Measurements from ENCODE around the gene CHST11.
A peak's percentile ranks its signal among the peaks of the same experiment; 100 is the strongest.

The CHST11 gene

GRCh38 chr12:104687823-104688573, 231.2 kb downstream of the CHST11 start:
- no peaks in the 10 kb centered on the region for H3K79me2 ChIP-seq (ENCODE audit: control insufficient read depth, low read length)
- H3K4me2 ChIP-seq (ENCODE audit: low read length) = no peak overlapping the region
- no peaks in the 10 kb centered on the region for H3K27me3 ChIP-seq (ENCODE audit: control insufficient read depth, low read length)
- H3K36me3 ChIP-seq (ENCODE audit: control insufficient read depth, low read length) = no peaks in the 10 kb centered on the region
- no peaks in the 10 kb centered on the region for H3K9me3 ChIP-seq (ENCODE audit: control insufficient read depth, insufficient read depth, low read length)
- H3K27ac ChIP-seq (ENCODE audit: low read depth, low read length) = no peak overlapping the region
- no peak for TF ChIP-seq CTCF (IDR thresholded peaks at IDR 0.05; ENCODE audit: low read depth, low read length, poor library complexity, severe bottlenecking)
- TF ChIP-seq EZH2phosphoT487 (IDR thresholded peaks at IDR 0.05; ENCODE audit: borderline replicate concordance, low read length) = no peak
- H4K20me1 ChIP-seq (ENCODE audit: control insufficient read depth, insufficient read depth, low read depth, low read length) = no peaks in the 10 kb centered on the region; the same call in 1 of the 2 replicates
- H3F3A ChIP-seq (ENCODE audit: control insufficient read depth, insufficient read depth) = peaks cover 3% of the 10 kb centered on the region; the same call in 1 of the 2 replicates
- H3K4me1 ChIP-seq (ENCODE audit: control insufficient read depth, low read length) = peaks cover 30% of the 10 kb centered on the region
- H3K4me3 ChIP-seq (ENCODE audit: low read length) = no peak overlapping the region
- no peaks in the 10 kb centered on the region for H3K9me2 ChIP-seq (replicated peaks; ENCODE audit: control insufficient read depth, low read length)

- Histone ChIP-seq H4K20me1 (ENCODE audit: control insufficient read depth, insufficient read depth, low read depth, low read length) (no peaks in the 10 kb centered on the region; the same call in 1 of the 2 replicates), H3K27ac (ENCODE audit: low read depth, low read length) (no peak overlapping the region), H3K79me2 (ENCODE audit: control insufficient read depth, low read length) (no peaks in the 10 kb centered on the region), H3K27me3 (ENCODE audit: control insufficient read depth, low read length) (no peaks in the 10 kb centered on the region), H3K9me3 (ENCODE audit: control insufficient read depth, insufficient read depth, low read length) (no peaks in the 10 kb centered on the region), H3K4me1 (ENCODE audit: control insufficient read depth, low read length) (peaks cover 26% of the 10 kb centered on the region), H3K4me2 (ENCODE audit: low read length) (no peak overlapping the region), H3K4me3 (ENCODE audit: low read length) (no peak overlapping the region), H3K9me2 (replicated peaks; ENCODE audit: control insufficient read depth, low read length) (no peaks in the 10 kb centered on the region), H3F3A (ENCODE audit: control insufficient read depth, insufficient read depth) (peaks cover 3% of the 10 kb centered on the region; the same call in 1 of the 2 replicates), H3K36me3 (ENCODE audit: control insufficient read depth, low read length) (no peaks in the 10 kb centered on the region)
- TF ChIP-seq EZH2phosphoT487 (IDR thresholded peaks at IDR 0.05; ENCODE audit: borderline replicate concordance, low read length) (no peak), CTCF (IDR thresholded peaks at IDR 0.05; ENCODE audit: low read depth, low read length, poor library complexity, severe bottlenecking) (no peak)
These were observed 232.9 kb downstream of the CHST11 start for GRCh38 chr12:104689635-104690034.

- Histone ChIP-seq H3F3A (ENCODE audit: control insufficient read depth, insufficient read depth) (no peaks in the 10 kb centered on the region), H4K20me1 (ENCODE audit: control insufficient read depth, insufficient read depth, low read depth, low read length) (peaks cover 3% of the 10 kb centered on the region; the same call in 1 of the 2 replicates), H3K4me2 (ENCODE audit: low read length) (peak overlapping the region; percentile 60), H3K36me3 (ENCODE audit: control insufficient read depth, low read length) (no peaks in the 10 kb centered on the region), H3K79me2 (ENCODE audit: control insufficient read depth, low read length) (no peaks in the 10 kb centered on the region), H3K9me2 (replicated peaks; ENCODE audit: control insufficient read depth, low read length) (no peaks in the 10 kb centered on the region), H3K4me3 (ENCODE audit: low read length) (peak overlapping the region; percentile 39), H3K27ac (ENCODE audit: low read depth, low read length) (no peak overlapping the region), H3K27me3 (ENCODE audit: control insufficient read depth, low read length) (no peaks in the 10 kb centered on the region), H3K4me1 (ENCODE audit: control insufficient read depth, low read length) (peaks cover 39% of the 10 kb centered on the region), H3K9me3 (ENCODE audit: control insufficient read depth, insufficient read depth, low read length) (no peaks in the 10 kb centered on the region)
- TF ChIP-seq EZH2phosphoT487 (IDR thresholded peaks at IDR 0.05; ENCODE audit: borderline replicate concordance, low read length) (no peak), CTCF (IDR thresholded peaks at IDR 0.05; ENCODE audit: low read depth, low read length, poor library complexity, severe bottlenecking) (no peak)
These were observed 235.2 kb downstream of the CHST11 start for GRCh38 chr12:104691721-104692556.

All from DOHH2 (cell line).